ENCODE data around the gene TOMM34.

Gene TOMM34, protein sequence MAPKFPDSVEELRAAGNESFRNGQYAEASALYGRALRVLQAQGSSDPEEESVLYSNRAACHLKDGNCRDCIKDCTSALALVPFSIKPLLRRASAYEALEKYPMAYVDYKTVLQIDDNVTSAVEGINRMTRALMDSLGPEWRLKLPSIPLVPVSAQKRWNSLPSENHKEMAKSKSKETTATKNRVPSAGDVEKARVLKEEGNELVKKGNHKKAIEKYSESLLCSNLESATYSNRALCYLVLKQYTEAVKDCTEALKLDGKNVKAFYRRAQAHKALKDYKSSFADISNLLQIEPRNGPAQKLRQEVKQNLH
- 9.4 to 26.4 reads per million in 2 donors for total RNA-seq

DNA sequence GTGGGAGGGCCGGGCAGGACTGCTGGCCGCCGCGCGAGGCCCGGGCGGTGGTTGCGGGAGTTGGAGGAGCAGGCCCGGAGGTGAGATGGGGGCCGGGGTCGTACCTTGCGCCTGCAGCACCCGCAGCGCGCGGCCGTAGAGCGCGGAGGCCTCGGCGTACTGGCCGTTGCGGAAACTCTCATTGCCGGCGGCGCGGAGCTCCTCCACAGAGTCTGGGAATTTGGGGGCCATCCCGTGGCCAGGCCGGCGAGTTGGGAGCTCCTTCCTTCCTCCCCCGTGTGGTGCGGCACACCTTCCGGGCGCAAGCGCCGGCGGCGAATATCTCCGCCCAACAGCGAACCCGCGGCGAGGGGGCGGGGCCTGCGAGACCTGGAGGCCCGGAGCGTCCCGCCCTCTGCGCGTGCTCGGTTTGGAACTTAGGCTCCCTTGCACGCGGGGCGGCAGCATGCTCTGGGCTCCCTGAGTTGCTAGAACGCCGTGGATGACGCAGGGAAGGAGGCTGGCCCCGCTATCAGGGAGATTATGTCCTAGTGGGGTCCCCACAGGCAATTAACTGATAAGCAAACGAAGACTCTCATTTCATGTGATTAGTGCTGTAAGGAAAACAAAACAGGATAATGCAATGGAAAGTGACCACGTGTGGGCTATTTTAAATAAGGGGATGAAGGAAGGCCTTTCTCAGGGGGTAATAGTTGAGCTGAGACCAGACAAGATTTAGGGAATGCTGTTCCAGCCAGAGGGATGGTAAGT lies at the start of gene TOMM34:
Gene TOMM34 (minus strand): TSS at position 295 of the 750 bp plus-strand sequence. CDS start 64 bp downstream, at position 231.
- peak; percentile 93 for DNase-seq

DNA sequence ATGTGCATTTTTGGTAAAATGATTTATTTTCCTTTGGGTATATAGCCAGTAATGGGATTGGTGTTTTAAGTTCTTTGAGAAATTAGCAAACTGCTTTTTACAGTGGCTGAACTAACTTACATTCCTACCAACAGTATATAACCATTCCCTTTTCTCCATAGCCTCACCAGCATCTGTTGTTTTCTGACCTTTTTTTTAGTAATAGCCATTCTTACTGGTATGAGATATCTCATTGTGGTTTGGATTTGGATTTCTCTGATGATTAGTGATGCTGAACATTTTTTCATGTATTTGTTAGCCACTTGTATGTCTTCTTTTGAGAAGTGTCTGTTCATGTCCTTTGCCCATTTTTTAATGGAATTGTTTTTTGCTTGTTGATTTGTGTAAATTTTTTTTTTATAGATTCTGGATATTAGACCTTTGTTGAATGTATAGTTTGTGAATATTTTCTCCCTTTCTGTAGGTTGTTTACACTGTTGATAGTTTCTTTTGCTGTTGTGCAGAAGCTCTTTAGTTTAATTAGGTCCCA lies 48.4 kb upstream of the TOMM34 start:
- DNase-seq, result no peak

DNA sequence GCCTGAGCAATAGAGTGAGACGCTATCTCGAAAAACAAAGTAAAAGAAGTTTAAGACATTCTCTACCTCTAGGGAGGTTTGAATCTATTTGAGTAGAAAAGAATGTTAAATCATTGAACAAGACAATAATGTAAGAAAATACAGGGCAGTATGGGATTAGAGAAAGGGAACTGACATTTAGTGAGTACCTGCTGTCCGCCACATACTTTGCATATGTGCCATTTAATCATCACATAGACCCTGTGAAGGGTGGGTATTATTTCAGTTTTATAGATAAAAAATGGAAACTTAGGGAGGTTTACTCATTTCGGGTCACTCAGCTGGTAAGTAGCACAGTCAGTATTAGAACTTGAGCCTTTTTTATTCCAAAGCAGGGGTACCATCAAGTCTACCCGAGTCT lies 37.5 kb upstream of the TOMM34 start:
- no peak for DNase-seq

DNA sequence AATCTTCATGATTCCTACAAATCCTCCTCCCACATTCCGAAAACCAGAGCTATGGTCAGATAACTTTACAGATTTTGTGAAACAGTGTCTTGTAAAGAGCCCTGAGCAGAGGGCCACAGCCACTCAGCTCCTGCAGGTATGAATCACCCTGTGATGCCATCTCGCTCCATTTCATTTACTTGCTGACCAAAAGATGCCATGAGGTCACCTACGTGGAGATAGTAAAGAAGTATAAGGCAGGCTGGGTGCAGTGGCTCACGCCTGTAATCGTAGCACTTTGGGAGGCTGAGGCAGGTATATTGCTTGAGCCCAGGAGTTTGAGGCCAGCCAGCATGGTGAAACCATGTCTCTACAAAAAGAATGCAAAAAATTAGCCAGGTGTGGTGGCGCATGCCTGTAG lies 37.0 kb upstream of the TOMM34 start:
- no peak for DNase-seq

DNA sequence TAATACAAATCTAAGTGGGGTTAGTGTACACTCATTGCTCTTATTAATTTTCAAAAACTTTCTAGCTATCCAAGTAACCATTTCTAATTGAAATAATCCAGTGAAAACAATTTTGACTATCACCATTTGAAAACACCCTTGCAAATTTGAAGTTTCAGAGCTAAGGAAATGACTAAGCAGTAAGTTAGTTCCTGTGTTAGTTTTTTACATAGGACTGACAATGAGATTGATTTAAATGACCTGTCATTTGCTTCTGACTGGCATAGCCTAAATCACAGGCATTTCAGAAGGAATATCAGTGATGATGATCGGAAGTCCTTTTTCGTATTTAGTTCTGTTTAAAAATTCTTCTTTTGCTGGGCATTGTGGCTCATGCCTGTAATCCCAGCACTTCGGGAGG lies 33.1 kb upstream of the TOMM34 start:
- DNase-seq, result no peak

DNA sequence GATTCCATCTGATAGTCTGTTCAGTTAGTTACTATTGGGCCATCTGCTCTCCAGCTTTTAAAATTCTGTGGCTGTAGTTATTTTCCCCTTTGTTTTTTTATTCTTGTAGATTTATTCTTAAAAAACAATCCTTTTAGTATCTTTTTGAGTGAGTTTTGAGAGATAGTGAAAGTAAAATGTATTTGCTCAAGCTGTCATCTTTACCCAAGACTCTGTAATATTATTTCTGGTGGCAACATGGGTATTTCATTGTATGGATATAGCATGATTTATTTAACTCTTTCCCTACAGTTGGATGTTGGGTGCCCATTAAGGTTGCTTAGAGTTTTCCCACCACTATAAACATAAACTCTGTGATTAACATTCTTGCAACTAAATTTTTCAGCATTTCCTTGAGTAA lies 30.8 kb upstream of the TOMM34 start:
- DNase-seq, result no peak

DNA sequence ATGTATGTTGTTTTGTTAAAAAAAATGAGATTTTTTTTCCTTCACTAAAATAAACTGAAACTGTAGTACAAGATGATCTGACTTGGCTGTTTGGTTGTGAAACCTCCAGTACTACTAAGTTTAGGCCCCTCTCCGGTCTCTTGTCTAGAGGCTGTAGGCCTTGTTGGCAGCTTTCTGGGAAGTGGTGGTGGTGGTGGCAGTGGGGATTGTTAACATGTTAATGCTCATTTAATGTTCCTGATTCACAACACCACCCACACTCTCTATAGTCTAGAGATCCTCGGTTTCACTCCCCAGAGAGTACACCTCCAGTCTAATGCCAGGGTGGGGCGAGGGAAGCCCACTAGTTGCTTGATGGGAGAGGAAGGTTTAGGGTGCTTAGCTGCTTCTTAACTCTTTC lies 30.2 kb upstream of the TOMM34 start:
- no peak for DNase-seq

DNA sequence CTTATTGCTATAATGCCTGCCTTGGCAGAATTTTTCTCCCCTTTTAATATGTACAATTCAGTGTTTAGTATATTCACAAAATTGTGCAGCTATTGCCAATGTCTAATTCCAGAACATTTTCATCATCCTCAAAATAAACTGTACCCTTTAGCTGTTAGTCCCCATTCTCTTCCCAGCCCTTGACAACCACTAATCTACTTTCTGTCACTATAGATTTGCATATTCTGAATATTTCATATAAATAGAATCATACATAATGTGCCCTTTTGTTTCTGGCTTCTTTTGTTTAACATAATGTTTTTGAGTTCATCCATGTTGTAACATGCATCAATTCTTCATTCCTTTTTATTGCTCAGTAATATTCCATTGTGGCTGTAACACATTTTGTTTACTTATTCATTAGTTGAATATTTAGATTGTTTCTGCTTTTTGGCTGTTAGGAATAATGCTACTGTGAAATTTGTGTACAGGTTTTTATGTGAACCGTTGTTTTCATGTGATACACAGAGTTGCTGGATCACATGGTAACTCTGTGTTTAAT lies 28.5 kb upstream of the TOMM34 start:
- DNase-seq, result no peak

DNA sequence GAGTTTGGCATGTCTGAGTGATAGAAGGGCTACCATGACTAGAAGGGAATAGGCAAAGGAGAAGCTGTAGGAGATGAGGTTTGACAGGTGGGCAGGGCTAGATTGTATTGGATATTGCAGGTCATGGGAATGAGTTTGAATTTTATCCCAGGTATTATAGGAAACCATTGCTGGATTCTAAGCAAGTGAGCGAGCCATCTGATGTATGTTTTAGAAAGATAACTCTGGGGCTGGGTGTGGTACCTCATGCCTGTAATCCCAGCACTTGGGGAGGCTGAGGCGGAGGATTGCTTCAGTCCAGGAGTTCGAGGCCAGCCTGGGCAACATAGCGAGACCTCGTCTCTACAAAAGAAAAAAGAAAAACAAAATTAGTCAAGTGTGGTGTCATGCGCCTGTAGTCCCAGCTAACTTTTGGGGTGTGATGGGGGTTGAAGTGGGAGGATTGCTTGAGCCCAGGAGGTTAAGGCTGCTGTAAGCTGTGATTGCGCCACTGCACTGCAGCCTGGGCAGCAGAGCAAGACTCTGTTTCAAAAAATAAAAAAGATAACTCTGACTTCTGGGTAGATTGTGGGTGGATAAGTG lies 23.0 kb upstream of the TOMM34 start:
- DNase-seq, result no peak

DNA sequence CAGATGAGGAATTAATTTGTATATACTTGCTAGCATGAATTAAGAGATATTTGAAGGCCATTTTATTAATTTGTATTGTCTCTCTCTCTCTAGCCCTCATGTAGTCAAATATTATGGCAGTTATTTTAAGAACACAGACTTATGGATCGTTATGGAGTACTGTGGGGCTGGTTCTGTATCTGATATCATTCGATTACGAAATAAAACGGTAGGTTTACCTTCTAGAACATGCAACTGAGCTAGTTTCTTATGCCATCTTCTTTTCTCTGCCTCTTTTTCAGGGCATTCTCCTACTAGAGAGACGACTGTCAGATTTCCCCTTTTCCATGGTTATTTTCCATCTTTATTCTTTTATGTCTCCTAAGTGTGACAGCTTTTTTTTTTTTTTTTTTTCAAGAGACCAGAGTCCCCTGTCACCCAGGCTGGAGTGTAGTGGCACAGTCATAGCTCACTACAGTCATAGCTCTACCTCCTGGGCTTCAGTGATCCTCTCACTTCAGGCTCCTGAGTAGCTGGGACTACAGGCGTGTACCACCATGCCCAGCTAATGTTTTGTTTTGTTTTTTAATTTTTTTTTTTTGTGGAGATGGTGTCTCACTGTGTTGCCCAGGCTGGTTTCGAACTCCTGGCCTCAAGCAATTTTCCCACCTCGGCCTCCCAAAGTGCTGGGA lies 21.7 kb upstream of the TOMM34 start:
- DNase-seq, result no peak

DNA sequence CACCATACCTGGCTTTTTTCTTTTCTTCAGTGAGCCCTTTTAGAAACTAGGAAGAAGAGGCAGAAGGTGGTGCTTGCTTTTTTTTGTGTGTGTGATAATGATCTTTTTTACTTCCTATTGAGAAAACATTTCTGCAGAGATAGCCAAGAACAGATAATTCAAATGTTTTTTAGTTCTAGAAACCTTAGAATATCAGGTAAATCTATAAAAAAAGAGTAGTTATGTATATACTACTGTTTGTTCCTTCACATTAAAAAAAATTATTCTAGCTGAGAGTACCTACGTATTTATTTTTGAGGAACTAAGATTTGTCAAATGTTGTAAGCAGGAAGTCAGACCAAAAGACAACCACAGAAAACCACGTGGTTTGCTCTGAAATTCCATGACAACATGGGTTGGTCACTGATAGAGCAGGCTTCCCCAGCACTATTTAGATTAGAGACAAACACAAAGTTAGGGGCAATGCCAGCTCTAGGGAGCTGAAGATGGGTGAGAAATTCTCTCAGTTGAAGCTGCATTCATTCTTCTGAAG lies 19.0 kb upstream of the TOMM34 start:
- DNase-seq, result peak; percentile 51

DNA sequence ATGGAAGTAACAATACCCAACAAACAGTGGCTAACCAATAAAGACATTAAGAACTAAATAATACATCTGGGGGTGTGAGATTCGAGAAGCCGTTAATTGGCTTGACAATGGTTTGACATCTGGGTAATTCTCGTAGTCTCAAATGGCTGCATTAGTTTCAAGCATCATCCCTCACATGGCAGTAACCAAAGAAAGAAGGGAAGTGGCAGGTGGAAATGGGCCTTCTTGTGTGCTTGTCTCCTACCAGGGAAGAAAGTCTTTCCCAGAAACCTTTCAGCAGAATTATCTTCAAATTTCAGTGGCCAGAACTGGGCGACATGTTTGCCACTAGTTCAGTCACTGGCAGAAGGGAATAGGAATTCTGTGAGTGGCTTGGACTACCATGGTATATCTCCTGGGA lies 16.5 kb upstream of the TOMM34 start:
- no peak for DNase-seq

DNA sequence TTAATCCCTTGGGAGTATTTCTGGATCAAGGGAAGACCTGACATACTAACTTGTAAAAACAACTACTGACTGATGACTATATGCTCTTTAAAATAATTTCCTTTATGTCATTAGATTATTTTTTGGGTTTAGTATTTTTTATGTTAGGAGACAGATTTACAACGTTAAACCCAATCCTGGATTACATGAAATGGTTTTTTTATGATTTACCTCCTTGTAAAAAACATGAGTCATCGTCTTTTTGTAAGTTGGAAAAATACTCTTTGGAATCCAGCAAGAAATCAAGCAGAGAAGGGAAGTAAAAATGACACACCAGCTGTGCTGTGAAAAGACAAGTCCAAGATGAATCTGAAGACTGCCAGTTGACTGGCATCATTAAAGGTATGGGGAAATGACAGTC lies 12.9 kb upstream of the TOMM34 start:
- no peak for DNase-seq

DNA sequence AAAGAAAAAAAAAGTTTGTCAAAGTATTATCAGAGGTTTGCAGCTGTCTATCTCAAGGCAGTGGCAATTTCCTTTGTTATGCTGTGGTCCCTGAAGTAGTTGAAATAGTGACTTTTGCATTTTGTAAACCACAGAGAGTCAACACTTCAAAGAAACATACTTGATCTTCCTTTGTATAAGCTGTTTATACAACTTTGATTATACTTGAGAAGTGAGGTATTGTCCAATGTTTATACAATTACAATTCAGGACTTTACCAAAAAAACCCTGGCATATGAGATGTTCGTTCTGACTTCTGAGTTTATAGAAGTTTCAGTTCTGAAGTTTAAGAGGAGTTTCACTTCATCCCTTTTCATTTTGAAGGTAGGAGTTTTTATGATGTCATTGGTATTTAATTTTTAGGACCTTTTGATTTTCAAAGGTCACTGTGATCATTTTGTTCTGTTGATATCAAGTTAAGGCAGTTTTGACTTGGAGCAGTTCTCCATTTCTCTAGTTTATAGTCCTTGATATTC lies 10.1 kb upstream of the TOMM34 start:
- DNase-seq, result no peak

DNA sequence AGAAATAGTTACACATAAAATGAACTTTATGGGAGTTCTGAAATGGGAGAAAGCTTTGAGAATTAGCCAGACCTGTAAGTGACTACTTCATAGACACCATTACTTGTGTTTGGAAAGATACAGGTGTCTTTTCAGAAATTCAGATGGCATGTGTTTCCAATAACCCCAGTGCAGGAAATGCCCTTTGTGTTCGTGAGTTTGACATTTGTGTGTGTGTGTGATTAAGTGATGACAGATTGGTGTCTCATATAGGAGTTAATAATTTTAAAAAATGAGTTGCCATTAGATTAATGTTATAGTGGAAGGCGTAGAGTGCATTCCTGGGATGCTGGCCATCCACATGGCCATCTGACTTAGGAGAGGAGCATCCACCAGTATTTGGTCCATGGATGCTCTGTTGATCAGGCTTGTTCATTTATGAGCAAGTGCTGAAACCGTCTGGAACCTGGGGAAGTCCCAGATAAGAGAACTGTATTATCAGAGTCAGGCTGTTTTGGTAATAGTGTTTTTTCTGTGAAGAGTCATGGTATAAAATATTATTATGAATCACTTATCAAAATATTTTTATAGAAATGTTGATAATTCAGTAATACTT lies 9.2 kb upstream of the TOMM34 start:
- no peak for DNase-seq

DNA sequence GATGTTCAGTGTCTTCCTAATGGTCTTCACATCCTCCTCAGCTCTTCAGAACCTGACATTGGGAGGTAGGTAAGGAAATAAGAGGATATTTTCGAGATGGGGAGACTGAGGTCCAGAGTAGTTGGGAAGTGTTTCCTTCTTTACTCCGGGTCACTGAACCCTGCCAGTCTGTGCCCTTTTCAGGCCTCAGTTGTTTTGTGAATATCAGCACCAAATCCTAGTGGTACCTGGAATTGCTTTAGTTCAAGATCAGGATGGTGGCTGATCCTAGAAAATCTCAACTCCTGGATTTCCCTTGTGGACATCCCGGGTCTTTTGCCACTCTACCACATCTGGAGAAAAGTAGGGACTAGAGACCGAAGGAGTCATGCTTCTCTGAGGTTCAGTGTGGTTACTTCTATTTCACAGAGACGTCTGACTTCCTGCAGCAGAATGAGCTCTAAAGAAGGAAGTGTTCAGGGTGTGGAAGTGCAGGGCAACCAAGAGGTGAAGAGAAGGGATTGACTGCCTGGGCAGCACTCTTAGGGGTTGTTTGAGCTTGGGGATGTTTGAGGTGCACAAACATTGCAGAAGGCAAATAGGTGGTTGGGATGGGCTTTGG lies 7.1 kb upstream of the TOMM34 start:
- DNase-seq, result no peak

DNA sequence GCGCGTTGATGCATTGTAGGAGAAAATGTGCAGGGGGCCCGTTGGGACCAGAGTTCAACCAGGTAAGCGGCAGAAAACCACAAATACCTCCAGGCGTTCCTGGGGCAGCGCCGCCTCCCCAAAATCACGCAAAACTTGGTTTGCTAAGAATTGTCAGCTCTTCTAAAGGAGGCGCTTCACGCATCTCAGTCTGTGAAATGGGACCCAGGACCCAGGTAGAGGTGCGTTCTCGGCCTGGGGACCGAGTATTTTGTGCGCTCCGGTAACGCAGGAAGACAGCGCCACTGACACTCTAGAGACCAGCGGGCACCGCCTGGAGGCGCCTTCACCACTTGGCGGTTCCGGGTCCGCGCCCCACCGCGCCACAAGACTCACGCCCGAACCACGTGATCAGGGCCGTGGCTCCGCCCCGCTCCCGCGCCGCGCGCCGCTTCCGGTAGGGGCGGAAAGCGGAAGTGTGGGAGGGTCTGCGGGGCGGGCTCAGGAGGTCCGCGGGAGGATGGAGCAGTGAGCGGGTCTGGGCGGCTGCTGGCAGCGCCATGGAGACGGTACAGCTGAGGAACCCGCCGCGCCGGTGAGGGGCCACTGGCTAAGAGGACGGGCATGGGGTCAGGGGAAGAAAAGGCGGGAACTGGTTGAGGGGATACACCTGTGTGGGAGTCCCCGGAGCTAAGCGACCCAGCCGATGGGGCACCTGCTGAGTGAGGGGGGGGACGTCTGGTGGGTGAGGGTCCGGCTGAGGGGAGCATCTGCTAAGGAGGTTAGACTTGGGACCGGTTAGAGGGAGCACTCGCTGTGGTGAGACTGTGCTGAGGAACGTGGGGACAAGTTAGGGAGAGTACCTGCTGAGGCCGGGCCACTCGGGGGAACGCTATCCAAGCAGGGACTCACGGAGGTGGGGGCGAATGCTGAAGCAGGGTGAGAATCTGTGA lies 6.1 kb upstream of the TOMM34 start, which contains the start of gene STK4:
Gene STK4 (plus strand): TSS at position 483 of the 932 bp plus-strand sequence. CDS start 57 bp downstream, at position 540.
- peak; percentile 94 for DNase-seq

DNA sequence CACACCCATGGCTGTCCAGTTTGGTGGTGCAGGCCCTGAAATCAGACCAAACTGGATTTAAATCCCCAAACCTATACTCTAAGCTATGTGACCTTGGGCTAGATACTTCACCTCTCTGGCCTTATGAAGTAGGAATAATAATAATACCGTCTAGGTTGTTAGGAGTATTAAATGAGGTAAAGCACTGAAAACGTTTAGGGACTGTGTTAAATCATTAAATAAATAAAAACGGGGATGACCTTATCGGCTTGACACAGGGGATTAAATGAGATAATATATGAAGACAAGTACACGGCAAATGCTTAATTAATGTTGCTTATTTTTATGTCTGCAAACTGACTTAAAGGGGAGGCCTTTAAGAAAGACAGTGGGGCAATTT lies 5.4 kb upstream of the TOMM34 start:
- no peak for DNase-seq

DNA sequence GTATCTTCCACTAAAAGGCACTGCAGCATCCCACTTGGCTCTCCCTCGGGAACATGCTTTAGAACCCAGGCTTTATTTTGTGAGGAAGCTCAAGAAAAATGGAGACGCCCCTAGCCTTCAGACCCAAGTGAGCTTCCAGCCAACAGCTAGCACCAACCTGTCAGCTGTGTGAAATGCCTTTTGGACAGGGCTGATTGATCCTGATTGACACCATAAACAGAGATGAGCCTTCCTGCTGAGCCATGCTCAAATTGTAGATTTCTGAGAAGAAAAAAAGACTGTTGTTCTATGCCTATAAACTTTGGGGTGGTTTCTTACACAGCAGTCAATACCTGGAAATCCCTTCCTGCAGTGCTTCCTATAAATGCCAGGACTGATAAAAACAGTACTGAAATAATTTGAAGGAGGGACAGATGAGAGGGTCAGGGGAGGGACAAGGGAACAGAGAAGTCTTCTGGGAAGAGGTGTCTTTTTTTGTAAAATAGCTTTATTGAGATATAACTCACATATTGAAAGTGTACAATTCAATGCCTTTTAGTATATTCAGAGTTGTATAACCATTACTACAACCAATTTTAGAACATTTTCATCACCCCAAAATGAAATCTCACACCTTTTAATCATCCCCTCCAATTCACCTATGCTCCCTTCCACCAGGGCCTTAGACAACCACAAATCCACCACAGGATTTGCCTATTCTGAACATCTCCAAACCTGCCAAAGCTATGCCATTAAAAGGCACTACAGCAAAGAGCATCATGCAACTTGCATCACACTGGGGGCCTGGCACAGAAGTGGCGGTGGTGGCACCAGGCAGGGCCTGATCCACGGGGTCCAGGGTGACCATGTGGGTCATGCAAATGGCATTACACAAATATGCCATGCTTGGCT lies 3.4 kb upstream of the TOMM34 start:
- DNase-seq, result no peak
